UCSD-AML1 (cell line): ENCODE data around the gene POU2AF3.
"Not testable (repeated sequence)": the region's sequence is repeated elsewhere in the genome, so short reads cannot be mapped to it uniquely, and the experiment has no call there.

Experiments
- DNase-seq: peaks from one replicate; lab custom pipeline; 2025; ENCODE audit not compliant: unreplicated experiment; lab: John Stamatoyannopoulos, UW

Gene POU2AF3, protein sequence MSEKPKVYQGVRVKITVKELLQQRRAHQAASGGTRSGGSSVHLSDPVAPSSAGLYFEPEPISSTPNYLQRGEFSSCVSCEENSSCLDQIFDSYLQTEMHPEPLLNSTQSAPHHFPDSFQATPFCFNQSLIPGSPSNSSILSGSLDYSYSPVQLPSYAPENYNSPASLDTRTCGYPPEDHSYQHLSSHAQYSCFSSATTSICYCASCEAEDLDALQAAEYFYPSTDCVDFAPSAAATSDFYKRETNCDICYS

DNA sequence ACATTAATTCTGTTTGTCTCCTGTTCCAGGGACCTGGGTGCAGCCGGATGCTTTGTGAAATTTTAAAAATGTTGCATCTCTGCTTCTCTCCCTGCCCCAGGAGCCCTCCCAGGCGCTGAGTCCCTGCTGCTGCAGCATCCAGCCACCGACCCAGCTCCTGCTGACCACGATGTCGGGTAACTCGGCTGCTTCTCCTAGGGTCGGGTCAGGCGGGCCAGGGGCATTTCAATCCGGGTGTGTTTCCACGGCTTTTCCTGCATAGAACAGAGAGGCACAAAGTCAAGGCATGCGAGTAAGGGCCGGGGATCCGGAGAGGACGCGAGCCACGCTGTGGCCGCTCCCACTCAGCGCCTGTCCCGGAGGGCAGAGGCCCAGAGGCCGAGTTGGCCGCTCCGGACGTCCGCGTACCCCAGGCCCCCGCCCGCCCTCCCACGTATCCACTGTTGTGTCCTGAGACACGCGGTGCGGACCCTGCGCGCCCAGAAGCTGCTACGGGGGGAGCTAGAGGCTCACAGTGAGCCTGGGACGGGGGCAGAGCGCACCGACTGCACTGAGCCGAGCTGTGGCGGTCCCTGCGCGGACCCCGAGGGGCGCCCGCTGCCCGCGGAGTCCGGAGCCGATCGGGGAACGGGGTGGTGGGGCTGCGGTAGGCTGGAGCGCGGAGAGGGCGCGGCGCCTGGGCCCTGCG is at the start of gene POU2AF3:
TSS of gene POU2AF3 (plus strand) at position 134 of the 688 bp plus-strand sequence. CDS start at position 170, 36 bp downstream.
- no peak for DNase-seq

GRCh38 chr11:111250936-111251335 is 47.4 kb upstream of the POU2AF3 start:
- DNase-seq: no peak

DNA sequence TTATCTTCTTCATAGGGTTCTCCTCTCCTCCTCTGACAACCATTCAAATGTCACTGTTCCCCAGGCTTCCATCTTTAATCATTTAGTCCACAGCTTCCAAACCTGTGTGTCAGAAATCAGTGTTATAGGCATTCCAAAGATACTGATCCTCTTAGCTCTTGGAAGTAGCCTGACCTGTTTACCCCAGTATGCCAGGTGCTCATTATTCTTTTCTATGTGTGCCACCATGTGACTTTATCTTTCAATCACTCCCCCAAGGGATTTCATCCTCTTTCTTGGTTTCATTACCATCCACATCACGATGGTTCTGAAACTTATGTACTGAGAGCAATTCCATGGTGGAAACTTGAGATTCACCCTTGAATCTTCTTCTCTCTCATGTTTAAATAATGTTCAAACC is 45.2 kb upstream of the POU2AF3 start:
- DNase-seq: no peak

GRCh38 chr11:111253630-111254029 is 44.7 kb upstream of the POU2AF3 start:
- no peak for DNase-seq

DNA sequence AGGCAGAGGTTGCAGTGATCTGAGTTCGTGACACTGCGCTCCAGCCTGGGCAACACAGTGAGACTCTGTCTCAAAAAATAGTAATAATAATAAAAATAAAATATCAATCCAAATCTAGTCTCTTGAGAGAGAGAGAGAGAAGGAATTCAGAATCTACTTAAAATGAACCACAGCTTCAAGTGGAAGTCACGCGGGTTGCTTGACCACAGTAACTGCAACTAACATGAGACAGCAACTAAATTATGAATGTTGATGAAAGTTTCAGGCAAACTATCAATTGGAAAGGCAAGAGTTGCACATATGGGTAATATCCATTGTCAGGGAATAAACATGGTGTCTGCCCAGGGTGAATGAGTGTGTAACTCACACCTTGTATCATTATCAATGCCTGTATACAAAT is 40.3 kb upstream of the POU2AF3 start:
- no peak for DNase-seq

DNA sequence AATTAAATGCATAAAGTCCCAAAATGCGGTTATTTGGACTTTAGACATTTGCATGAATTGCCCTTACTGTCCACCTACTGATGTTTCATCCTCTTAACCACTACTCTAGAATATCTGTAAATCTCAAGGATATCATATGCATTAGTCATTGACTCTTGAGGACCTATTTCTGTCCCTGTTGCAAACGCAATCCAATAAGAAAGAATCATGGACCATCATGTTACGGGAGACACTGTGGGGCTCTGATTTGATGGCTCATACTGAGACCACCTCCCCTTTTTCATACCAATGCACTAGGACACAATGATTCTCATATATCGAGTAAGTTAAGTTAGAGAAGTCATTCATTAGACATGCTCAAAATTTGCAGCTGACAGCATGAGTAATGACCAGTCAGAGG is 38.5 kb upstream of the POU2AF3 start:
- DNase-seq: no peak

DNA sequence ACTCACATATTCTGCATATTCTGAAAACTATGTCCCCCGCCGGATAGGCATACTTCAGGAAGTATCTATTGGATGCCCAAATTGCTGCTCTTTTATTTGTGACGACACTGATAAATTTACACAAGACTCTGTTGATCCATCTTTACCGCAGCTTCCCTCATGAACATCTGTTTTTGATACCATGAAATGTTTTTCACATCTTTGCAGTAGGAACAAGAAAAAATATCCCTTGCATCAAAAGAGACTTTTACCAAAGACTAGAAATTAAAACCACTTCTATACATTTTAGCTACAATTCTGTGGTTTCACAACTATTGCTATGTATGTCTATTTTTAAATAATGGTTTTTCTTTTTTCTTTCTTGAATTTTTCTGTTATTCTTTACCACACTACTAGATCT is 37.5 kb upstream of the POU2AF3 start:
- DNase-seq: no peak

GRCh38 chr11:111264646-111265045 is 33.7 kb upstream of the POU2AF3 start:
- DNase-seq: no peak

DNA sequence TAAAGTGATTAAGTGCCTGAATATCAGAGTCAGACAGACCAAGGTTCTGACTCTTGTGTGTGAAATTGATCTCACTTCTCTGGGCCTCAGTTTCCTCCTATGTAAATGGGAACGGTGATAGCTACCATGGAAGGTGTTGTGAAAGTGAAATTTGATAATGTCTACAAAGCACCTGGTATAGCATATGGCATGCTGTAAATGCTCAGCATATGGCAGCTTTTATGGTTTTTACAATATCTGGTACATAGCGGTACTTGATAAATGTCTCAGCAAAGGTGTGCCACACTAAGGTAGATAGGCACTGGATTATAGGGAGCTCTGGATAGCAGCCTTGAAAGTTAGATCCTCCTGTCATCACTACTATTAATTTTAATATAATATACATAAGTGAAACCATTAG is 32.9 kb upstream of the POU2AF3 start:
- no peak for DNase-seq

- DNase-seq: not testable (repeated sequence)
These were observed 30.0 kb upstream of the POU2AF3 start for GRCh38 chr11:111268303-111268702.

- no peak for DNase-seq
These were observed 29.0 kb upstream of the POU2AF3 start for GRCh38 chr11:111269146-111269868.

DNA sequence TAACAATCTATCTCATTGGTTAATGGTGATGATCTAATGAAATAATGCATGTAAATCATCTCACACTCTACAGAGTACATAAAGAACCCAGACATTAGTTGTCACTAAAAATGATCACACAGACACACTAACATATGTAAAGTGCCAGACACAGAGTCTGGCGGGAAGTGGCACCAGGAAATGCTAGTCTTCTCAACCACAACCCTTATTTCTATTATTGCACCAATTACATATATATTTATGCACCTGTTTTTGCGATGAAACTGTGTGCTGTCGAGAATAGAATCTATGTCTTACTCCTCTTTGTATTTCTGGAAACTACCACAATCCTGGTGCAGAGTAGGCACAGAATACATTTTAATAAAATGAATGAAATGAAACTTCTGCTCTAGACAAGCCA is 25.9 kb upstream of the POU2AF3 start:
- no peak for DNase-seq

GRCh38 chr11:111282562-111283075 is 15.7 kb upstream of the POU2AF3 start:
- no peak for DNase-seq

DNA sequence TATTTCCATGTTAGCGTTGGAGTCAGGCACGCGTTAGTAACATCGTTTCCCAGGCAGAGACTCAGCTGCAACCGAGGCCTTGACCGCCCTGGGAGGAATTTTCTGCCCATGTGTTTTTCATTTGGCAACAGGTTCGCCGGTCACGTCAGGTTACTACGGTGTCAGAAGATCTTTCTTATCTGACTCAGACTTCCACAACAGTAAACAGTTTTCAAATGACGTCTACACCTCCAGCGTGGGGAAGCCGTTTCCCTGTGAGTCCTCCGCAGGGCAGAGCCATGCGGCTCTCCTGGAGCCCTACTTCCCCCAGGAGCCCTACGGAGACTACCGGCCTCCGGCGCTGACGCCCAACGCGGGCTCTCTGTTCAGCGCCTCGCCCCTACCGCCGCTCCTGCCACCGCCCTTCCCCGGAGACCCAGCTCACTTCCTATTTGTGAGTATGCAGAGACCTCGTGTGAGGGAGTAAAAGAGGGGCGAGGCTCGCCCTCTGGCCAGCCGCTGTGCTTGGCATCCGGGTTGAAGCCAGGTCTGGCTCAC is 14.3 kb upstream of the POU2AF3 start:
- no peak for DNase-seq

DNA sequence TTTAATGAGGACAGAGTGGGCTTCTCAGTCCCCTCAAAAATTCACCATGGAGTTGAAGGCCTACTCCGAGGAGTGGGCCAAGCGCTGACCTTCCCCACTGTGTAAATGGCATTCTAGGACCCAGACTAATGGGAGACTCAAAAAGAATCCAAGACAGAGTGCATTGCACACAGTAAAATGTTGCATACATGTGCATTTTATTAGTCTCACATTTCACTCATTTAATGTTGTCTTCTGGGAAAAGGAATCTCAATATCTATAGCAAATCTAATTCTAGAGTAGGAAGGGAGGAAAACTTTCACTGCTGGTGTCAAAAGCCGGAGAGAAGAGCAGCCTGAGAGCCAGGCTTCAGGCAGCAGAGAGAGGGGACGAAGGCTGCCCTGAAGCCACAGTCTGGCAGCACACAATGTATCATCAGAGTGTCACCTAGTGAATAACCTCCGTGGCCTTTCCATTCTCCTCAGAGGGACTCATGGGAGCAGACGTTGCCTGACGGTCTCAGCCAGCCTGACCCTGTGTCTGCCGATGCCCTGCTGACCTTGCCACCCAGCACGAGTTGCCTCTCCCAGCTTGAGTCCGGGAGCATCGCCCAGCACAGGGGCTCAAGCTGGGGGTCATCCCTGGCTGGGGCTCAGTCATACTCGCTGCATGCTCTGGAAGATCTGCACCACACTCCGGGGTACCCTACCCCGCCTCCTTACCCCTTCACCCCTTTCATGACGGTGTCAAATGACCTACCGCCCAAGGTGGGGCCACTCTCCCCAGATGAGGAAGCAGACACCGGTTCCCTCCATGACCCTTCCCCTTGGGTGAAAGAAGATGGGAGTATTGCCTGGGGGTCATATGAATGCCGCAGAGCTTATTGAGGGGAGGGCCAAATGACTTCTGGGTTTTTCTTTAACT is 12.9 kb upstream of the POU2AF3 start:
- no peak for DNase-seq

DNA sequence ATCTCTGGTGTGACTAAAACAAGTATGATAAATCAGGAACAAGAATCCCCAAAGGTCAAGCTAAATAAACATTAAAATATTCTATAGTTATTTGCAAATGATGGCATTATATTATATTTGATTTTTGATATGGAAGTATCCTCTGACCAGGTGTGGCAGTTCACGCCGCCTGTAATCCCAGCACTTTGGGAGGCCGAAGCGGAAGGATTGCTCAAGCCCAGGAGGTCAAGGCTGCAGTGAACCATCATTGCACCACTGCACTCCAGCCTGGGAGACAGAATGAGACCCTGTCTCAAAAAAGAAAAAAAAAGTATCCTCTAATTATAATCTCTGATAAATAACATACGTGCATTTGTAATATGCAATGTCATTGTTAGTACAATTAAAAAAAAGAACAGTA is 6.6 kb upstream of the POU2AF3 start:
- DNase-seq: no peak

DNA sequence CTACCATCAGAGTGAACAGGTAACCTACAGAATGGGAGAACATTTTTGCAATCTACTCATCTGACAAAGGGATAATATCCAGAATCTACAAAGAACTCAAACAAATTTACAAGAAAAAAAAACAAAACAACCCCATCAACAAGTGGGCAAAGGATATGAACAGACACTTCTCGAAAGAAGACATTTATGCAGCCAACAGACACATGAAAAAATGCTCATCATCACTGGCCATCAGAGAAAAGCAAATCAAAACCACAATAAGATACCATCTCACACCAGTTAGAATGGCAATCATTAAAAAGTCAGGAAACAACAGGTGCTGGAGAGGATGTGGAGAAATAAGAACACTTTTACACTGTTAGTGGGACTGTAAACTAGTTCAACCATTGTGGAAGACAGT is 5.9 kb upstream of the POU2AF3 start:
- DNase-seq: not testable (repeated sequence)

GRCh38 chr11:111296196-111296595 is 2.1 kb upstream of the POU2AF3 start:
- DNase-seq: no peak

DNA sequence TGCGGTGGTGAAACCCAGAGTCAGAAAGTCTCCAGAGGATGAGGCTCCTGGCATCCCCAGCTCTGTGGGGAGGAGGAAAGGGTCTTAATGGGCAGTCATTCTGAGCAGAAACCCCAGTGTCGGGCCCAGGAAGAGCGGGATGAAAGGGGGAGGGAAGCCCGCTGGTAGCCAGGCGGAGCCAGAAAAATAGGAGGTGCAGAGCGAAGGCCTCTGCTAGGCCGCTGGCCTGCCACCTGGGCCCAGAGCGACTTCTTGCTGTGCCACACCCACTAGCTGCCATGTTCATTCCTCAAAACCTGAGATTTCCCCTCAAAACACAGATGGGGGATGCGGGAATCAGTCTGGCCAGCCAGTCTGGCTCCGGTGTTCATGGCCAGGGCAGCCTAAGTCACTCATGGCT is 650 bp upstream of the POU2AF3 start:
- no peak for DNase-seq
